PFSK-1 (cell line): ENCODE measurements around the gene FAM78B.

Experiments
- FOXP2 ChIP-seq: optimal IDR thresholded peaks from 2 replicates; pipeline ENCODE3; 2011; ENCODE audit warnings: borderline replicate concordance, control low read depth, inconsistent platforms; ENCODE audit not compliant: insufficient read depth; ENCODE audit errors: extremely low read length, extremely low read depth
- POLR2AphosphoS5 ChIP-seq: IDR thresholded peaks from 2 replicates; pipeline ENCODE4 v1.6.1; 2012; ENCODE audit warnings: low read depth, mild to moderate bottlenecking, control low read depth, low read length, moderate library complexity
- SIN3A ChIP-seq: IDR thresholded peaks from 2 replicates; pipeline ENCODE4 v1.6.1; 2012; ENCODE audit warnings: mild to moderate bottlenecking, low read length, moderate library complexity, borderline replicate concordance; ENCODE audit not compliant: insufficient read depth
- TAF1 ChIP-seq: IDR thresholded peaks from 2 replicates; pipeline ENCODE4 v1.6.1; 2012; ENCODE audit warnings: low read length, control low read depth, borderline replicate concordance; ENCODE audit not compliant: insufficient read depth
- TF ChIP-seq, protein P1 (sequence below), 2 experiments: IDR thresholded peaks; 2 replicates each; pipeline versions ENCODE4 v1.6.1 to v1.8.0; 2011 to 2012; ENCODE audit warnings: low read depth in 2 of 2, low read length in 2 of 2, control low read depth in 1 of 2, inconsistent platforms in 1 of 2, mild to moderate bottlenecking in 1 of 2, moderate library complexity in 1 of 2; ENCODE audit not compliant: insufficient read depth in 1 of 2

FAM78B gene

DNA sequence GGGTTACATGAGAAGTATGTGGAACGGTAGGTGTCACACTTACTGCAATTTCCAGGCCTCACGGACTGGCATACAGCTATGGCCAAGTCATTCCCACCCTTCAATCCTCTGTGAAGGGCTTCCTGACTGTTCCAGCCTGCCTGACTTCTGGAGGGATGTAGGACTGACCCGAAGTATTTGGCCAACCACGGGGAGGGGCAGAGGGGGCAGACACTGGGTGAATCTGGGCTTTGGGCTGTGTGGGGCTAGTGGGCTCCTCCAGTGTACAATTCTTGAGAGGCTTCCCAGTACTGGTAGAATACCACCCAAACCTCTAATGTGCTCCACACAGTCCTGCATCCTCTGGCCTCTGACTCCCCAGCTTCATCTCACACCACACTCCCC is 78.2 kb downstream of the FAM78B start:
- TF ChIP-seq, protein P1, sequence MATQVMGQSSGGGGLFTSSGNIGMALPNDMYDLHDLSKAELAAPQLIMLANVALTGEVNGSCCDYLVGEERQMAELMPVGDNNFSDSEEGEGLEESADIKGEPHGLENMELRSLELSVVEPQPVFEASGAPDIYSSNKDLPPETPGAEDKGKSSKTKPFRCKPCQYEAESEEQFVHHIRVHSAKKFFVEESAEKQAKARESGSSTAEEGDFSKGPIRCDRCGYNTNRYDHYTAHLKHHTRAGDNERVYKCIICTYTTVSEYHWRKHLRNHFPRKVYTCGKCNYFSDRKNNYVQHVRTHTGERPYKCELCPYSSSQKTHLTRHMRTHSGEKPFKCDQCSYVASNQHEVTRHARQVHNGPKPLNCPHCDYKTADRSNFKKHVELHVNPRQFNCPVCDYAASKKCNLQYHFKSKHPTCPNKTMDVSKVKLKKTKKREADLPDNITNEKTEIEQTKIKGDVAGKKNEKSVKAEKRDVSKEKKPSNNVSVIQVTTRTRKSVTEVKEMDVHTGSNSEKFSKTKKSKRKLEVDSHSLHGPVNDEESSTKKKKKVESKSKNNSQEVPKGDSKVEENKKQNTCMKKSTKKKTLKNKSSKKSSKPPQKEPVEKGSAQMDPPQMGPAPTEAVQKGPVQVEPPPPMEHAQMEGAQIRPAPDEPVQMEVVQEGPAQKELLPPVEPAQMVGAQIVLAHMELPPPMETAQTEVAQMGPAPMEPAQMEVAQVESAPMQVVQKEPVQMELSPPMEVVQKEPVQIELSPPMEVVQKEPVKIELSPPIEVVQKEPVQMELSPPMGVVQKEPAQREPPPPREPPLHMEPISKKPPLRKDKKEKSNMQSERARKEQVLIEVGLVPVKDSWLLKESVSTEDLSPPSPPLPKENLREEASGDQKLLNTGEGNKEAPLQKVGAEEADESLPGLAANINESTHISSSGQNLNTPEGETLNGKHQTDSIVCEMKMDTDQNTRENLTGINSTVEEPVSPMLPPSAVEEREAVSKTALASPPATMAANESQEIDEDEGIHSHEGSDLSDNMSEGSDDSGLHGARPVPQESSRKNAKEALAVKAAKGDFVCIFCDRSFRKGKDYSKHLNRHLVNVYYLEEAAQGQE (IDR thresholded peaks at IDR 0.05; ENCODE audit: insufficient read depth in 1 of 2, low read depth in 2 of 2, low read length in 2 of 2): no peak
- TF ChIP-seq POLR2AphosphoS5: no peak

DNA sequence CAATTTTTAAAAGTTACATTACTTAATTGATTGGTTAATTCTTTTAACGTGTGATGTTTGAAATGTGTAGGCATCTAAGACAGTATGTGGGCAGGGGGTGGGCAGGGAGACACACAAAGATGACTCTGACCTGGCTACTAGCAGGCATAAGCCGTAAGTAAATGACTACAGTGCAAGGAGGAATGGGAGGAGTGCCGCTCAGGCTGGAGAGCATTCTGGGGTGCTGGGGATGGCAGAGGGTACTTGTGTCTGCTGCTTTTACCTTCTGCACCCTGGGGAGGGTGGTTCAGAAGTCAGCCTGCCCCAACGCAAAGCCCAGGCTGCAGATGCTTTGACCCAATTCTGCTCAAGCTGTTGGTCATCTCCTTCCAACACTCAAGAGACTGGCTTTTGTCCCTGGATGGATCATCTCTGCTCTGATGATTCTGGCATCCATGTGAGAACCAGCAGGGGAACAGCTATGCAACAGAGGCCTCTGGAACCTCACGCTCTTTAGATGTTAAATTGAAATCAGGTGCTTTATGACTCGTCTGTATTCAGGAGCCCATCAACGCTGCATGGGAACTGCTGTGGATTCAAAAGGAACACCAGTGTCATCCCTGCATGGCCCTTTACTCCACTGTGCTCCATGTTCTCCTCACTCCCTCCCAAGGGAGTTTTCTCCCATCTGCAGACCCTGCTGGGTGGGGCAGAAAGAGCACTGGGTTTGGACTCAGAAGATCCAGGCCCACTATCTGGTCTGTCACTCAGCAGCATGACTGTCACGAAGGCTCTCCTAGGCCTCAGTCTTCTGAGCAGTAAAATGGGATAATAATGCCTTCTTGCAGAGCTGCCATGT is 78.8 kb downstream of the FAM78B start:
- TF ChIP-seq SIN3A (no peak), POLR2AphosphoS5 (no peak), TAF1 (no peak), FOXP2 (no peak)
- TF ChIP-seq, protein P1 (IDR thresholded peaks at IDR 0.05; ENCODE audit: insufficient read depth in 1 of 2, low read depth in 2 of 2, low read length in 2 of 2): no peak

DNA sequence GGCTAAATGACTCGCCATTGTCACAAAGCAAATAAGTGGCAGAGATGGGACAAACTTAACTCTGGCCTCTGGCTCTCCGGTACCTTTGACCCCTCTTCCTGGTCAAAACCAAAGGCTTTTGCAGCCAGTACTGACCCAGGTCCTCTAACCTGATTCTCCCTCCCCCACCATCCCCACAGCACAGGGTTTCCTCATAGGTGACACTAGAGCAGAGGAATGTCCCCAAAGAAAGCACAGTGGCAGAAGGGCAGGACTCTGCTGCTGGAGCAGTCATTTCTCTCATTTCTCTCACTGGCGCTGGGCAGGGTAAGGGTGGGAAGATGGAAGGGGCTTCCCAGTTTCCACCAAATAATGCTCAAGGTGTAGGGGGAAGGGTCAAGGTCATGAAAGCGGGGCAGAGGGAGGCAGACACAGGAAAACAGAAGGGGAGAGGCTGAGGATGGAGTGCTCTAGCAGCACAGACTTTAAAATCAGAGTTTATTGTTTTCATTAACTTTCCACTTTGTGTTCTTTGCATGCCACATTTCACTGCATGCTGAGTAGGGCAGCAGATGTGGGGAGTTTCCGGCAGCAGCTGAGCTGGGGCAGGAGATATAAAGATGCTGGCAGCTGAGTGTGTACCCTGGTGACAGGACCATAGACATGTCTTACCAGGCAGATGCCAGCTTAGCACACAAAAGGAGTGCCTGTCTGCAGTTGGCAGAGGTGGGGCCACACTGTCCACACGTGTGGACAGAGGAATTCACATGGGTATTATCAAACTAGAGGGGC is 80.5 kb downstream of the FAM78B start:
- TF ChIP-seq SIN3A (no peak), POLR2AphosphoS5 (no peak), TAF1 (no peak), FOXP2 (no peak)
- TF ChIP-seq, protein P1 (IDR thresholded peaks at IDR 0.05; ENCODE audit: insufficient read depth in 1 of 2, low read depth in 2 of 2, low read length in 2 of 2): no peak

DNA sequence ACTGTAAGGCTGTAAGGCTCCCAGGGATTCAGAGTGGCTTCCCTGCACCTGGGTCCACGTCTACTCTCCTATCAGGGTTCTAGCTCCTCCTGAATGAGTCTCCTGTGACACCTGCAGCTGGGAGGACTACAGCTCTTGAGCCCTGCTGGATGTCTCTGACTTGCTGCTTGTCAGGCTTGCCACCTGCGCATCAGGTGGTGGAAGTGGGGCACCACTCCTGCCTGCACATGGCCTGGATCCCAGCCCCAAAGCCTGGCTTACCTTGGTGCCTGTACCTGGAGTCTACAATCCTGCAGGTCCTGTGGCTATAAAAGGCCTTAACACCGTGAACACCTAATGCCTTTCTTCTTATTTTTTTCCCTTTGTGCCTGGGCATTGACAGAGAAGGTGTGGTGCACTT is 82.2 kb downstream of the FAM78B start:
- TF ChIP-seq POLR2AphosphoS5: no peak

DNA sequence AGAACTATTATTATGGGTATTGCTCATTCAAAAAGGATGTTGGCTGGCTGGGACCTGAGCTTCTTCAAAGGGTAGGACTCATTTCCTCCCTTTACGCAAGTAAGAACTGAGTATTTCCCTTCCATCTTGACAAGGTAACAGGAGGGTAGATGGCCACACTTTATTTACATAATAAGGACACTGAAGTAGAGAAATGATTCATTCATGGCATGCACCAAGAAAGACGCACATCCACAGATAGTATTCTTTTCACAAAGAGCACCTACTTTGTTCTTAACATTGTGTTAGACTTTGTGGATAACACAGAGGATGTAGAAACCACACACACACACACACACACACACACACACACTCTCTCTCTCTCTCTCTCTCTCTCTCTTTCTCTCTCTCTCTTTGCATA is 82.9 kb downstream of the FAM78B start:
- no peak for TF ChIP-seq POLR2AphosphoS5
- no peak for TF ChIP-seq SIN3A
- TF ChIP-seq, protein P1 (IDR thresholded peaks at IDR 0.05; ENCODE audit: insufficient read depth in 1 of 2, low read depth in 2 of 2, low read length in 2 of 2): no peak
- no peak for TF ChIP-seq TAF1
- TF ChIP-seq FOXP2: no peak
